ENCODE measurements around the gene CFAP100.

Gene CFAP100

DNA sequence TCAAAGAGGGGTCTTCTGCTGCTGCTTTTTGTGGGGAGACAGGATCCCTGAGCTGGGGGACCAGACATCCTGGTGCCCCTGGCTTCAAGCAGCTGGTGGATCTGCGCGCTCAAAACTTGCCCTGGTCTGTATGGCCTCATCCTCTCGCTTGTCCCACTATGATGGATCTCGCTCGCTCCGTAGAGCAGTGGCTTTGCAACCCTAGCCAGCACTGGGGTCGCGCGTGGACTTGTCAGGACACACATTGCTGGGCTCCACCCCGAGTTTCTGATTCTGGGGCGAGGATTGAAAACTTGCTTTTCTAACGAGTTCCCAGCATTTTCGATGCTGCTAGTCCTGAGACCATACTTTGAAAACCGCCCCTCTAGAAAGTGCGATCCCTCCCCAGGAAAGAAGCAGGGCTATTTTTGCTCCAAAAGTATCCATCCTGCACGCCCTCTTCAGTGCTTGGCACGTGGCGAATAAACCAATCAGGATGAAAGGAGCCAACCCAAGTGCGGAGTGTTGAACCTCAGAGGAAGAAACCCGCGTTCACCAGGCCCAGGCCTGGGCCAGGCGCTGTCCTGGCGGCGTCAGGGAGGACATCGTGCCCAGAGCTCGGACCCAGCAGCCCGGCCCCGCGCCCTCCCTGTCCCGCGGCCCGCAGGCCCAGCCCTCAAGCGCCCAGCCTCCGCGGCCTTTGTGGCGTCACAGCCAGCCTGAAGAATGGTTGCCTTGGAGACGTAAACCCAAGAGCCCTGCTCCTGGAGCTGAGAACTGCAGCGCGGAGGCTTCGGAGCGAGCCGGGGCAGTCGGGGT lies at the start of gene CFAP100:
CFAP100 (plus strand) TSS at position 731 of the 798 bp plus-strand sequence. CDS start 1,092 bp downstream, outside the sequence.
- no peak for ATAC-seq

DNA sequence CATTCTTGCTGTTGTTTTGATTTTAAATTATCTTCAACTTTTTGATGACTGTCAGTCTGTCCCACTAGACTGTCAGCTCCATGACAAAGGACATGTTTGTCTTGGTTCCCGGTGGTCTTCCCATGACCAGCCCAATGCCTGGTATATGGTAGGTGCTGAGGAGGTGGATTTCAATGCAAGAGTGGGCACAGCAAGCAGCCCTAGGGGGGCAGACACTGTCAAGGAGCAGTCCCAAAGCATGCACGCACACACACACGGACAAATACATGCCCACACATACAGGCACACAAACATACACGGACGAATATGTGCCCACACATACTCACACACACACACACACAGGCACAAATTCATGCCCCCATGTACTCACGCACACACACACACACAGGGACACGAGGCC lies 49.5 kb upstream of the CFAP100 start:
- ATAC-seq: no peak

DNA sequence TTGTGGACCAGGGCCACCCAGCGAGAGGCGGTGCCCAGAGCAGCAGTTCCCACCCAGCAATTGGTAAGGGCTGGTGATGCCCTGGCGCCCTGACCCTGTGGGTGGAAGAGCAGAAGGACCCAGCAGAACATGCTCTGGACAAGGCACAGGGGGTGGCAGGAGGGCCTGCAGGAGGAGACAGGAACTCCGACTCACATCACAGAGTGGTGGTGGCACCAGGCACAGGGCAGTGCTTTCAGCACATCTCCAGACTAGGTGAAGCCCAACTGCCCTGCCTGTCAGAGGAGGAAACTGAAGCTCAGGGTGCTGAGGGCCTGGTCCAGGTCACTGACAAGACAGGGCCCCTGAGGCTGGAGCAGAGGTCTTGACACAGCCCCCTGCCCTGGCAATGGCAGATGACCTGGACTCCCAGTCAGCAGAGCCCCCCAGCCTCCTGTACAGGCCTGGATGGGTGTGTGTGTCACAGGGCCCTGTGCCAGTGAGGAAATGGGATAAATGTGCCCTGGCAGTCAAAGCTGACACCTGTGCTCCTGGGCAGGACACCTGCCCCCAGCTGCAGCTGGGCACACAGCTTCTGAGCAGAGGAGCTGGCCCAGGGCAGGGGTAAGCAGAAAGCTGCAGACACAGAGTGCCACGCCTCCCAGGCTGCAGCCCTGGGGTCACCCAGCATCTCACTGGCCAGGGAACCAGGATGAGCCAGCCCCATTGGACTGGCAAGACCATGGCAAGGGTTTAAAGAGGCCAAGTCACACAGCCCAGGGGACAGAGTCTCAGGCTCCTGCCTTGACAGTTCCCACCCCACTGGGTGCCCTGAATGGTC lies 48.9 kb upstream of the CFAP100 start:
- no peak for ATAC-seq

DNA sequence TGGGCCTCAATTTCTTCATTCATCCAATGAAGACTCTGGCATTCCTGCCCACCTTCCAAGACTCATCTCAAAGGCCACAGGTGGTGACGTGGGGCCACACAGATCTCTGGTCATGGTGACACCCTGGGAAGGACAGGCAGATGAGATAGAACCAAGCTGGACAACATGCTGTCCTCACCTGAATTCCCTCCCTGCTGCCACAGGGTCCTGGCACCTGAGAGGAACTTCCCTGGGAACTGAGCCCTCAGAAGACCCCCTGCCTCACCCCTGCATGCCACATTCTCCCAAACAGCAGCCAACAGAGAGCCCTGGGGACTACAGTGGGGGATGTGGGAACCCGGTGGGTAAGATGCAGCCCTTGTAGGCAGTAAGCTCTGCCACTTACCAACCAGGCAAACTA lies 48.2 kb upstream of the CFAP100 start:
- no peak for ATAC-seq

DNA sequence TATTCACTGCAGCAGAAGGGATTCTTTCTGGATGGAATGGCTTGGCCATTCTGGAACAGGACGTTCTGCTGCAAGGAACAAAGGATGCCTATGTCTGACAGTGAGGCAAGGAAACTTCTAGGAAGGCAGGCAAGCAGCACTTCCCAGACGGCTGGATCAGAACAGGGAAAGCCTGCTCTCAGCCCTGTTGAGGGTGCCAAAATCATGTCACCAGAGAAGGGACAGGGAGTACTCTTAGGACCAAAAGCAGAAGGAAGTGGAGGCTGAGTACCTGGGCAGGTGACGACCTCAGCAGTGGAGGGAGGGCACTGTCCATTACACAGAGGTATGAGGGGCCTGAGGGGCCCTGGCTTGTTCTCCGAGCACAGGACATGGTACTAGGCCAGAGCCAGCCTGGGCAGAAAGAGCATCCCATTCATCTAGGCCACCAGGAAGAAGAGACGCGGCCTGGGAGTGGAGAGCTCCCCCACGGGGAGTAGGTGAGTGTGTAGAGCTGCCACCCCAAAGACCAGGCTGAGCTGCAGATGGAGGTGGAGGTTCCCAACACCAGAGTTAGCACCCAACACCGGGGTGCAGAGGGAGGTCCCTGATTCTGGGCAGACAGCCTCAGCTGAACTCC lies 47.1 kb upstream of the CFAP100 start:
- ATAC-seq: no peak

DNA sequence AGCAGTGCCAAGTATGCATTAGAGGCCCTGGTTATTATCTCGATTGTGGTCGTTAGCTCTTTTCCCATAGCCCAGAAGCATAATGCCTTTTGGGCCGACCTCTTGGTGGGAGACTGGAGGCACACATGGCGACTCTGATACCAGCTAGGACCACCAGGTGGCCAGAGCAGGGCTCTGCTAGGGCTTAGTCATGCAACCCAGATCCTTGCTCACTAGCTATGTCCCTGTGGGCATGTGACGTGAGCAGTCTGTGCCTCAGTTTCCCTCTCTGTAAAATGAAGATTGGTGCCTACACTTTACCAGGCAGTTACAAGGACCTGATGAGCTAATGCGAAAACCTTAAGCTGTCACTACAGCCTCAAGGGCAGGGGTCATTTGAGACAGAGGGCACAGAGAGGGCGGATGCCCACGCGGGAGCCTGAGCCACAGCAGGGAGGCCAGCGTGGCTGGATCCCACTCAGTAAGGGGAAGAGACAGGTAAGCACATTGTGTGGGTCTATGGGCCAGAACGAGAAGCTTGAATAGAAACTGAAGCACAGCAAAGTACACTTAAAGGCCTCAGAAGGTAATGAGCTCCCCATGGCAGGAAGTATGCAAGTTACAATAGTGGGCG lies 46.3 kb upstream of the CFAP100 start:
- no peak for ATAC-seq

DNA sequence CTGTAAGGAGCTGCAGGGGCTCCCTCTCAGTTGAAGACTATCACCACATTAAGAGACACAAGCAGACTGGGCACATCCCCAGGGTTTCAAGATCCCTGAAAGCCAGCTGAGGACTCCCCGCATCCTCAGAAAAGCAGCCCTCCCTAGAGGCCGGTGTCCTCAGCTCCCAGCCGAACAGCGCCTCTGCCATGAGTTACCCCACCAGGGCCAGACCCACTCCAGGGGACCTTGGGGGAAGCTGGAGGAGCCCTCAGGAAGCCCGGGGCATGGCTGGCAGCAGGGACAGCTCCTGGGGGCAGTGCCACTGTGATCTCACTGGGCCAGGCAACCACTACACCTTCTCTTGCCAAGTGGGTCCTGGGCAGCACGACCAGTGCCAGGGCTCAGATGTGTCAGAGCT lies 45.6 kb upstream of the CFAP100 start:
- ATAC-seq: no peak

DNA sequence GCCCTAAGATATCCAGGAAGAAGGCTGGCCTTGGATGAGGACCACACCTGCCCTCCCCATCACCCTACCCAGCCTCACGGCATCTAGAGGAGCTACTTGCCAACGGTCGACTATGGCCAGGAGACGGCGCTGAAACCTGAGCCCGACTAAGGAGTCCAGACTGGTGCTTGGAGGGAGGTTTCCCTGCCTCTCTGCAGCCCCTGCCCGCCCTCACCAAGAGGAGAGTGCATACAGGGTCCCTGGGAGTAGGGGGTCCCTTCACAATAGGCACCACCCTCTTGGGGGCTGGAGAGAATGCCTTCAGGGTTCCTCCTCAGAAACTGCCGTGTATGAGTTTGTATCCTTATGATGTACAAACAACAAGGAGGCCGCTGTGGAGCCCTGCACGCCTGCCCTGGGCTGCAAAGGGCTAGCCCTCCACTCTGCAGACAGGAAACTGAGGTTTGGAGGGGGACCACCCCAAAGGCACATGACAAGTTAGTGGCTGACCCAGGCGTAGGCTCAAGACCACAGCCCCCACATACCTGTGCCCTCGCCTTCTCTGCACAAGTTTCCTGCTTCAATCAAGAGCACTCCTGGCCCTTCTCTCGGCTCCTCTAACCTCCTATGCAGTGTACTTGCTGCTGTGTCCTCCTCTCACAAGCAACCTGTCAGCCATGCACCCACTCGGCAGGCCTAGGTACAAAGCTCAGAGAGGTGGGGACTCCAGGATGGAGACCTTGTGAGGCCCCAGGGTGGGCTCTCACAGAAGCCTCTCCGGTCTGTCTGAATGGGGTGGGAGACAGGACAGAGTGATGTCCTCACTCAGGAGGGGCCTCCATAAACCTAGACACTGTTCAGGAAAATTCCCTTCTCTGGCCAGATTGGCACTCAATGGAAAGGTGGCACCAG lies 44.9 kb upstream of the CFAP100 start:
- no peak for ATAC-seq

DNA sequence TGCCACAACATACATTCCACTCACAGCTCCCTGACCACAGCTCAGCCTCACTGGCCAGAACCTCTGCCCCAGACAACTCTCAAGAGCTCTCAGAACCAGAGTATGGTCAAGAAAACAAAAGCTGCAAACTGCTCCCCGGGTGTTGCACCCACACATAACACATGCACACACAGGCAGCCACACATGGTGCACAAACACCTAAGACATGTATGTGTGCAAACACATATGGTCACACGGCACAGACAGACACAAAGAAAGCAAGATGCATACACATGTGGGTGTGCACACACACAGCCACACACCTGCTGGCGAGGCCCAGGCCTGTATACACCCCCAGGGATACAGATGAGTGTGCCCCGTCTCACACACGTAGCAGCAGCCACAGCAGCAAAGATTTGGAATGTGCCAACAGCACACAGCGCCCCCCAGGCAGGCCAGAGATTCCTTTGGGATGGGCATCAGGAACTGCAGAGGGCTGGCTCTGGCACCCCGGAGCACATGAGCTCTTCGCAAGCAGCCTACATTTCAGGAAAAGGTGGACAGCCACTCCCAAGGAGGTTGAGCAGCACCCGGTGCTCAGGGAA lies 44.1 kb upstream of the CFAP100 start:
- ATAC-seq: no peak

DNA sequence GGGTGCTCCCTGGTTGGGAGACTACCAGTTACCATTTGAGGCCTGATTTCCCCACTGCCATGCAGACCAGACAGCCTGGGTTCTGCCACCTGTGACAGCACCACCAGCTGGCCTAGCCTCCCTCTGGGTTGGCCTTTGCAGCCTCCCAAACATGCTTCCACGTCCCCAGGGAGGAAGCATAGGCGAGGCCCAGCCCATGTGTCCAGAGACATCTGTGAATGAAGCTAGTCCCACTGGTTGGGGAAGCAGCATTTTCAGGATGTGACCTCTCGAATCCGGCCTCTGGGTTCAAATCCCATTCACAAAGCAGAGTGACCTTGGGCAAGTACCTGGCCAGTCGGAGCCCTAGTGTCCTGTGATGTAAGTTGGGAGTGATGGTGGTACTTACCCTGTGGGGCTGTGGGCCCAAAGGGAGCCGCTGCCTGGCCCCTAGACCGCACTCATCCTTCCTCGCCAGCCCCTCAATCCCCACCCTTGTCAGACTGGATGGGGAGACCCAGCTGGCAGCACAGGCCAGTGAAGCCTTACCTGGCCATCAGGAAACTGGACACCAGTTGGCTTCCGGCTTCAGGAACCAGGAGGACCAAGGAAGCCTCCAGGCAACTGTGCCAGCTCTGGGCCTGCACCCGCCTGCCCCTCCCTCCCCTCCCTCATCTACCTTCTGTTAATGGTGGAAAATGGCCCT lies 43.5 kb upstream of the CFAP100 start:
- no peak for ATAC-seq

DNA sequence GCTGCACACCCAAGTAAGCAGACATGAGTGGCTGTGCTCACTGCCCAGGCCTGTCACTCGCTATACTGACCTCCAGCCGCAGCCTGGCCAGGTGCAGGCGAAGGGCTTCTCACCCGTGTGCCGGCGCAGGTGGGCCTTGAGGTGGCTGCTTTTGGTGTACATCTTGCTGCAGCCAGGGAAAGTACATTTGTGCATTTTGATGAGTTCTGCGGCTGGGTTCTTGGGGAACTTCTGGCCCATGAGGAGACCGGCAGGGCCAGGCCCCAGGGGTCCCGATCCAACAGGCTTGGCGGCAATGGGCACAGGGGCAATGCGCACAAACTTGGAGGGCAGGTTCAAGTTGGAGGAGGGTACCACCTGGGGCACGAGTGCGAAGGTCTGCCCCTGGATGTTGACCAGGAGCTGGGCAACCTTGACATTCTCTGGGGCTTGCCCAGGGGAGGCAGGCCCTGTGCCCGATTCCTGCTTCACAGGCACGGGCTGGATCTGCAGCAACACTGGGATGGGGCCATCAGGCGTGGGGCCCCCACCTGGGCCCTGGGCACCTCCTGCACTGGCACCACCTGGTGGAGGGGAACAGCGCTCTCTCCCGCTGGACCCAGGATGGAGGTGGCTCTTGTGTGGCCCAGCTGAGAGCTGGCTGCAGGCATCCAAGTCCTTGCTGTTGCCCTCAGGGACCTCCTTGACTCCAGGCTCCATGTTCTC lies 42.8 kb upstream of the CFAP100 start:
- ATAC-seq: no peak

DNA sequence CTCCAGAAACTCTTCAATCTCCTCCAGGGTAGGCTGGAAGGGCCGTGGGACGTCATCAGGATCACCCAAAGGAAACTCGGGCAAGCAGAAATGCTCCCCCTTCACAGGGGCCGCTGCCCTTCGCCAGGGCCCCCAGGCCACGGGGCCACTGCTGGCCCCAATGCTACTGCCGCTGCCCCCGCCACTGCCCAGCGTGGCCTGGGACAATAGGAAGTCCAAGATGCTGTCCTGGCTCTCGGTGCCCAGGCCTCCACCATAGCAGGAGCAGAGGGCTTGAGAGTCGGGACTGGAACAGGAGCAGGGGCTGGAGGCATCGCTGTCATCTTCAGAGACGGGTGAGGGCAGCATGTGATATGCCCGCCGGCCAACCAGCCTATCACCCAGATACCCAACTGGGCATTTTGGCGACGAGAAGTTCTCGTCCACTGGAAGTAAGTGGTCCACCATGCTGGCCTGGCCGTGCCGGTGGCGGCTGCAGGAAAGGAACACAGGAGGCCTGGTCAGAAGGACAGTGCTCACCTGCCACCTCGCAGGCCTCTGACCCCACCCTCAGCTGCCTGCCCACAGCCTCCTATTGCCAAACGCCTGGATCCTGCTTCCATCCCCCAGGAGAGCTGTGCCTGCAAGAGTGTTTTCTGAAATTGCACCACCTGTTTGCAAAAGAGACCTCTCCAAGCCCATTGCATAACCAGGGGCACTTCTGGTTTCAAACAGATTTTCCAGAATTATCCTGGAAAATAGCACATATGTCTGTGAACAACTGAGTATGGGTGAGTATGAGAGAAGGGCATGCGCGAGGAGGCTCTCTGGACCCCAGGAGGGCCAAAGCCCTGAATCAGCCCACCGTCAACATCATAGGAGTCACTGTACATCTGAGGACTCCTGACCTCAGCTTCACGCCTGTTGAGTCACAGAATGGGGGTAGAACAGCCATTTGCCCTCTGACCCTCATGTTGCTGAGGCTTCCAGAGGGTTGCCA lies 41.9 kb upstream of the CFAP100 start:
- ATAC-seq: no peak

DNA sequence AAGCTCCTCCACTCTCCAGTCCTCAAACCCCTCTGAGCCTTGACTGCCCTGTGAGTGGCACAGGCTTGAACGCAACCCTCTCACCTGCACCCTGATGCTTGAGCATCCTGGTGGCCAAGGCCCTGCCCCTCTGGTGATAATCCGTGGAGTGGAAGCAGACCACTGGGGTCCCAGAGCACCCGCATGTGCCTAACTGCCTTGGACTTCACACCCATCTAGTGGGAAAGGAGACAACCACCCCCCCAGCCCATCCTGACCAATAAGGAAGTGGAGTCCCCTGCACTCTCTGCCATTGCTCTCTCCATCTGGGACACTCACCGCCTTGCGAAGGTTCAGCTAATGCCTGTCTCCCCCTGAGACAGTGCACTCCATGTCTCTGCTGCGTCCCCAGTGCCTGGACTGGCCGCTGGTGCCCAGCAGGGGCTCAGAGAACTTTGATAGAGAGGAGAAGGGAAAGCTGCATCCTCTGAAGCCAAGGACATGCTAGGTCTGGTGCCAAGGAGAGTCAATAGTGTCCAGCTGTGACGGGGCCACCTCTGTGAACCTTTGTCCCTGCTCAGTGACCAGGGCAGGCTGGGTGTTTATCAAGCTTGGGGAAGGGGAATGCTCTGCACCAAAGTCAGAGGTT lies 40.9 kb upstream of the CFAP100 start:
- ATAC-seq: no peak

DNA sequence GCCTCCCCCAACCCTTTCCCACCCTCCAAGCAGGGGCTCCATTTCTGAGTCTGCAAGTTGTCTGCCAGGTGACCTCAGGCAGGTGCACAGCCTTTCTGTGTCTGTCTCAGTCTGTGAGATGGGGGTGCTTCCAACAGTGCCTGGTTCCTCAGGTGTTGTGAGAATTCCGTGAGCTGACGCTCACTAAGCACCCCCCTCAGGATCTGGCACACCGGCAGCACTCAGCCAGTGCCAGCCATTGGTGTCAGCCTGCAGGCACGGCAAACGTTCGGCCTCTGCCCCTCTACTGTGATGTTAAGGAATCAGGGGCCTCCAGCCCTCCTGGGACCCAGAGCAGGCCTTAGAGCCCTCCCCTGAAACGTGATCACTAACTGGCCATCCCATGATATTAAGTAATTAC lies 39.9 kb upstream of the CFAP100 start:
- ATAC-seq: no peak

DNA sequence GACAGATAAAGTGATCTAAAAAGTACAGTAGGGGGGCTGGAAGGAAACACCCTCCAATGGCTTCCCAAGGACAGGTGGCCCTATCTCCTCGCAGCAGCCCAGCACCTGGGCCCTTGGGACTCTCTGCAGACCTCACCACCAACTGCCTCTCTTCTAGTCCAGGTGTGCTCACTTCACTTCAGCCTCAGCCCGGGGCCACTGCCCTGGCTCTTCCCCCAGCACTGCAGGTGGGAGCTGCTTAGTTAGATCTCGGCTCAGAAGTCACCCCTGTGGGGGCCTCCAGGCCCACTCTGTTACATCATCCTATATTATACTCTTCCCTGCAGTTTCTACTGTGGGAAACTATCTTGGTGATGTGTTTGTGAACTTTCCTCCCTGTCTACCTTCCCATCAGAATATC lies 39.5 kb upstream of the CFAP100 start:
- no peak for ATAC-seq

DNA sequence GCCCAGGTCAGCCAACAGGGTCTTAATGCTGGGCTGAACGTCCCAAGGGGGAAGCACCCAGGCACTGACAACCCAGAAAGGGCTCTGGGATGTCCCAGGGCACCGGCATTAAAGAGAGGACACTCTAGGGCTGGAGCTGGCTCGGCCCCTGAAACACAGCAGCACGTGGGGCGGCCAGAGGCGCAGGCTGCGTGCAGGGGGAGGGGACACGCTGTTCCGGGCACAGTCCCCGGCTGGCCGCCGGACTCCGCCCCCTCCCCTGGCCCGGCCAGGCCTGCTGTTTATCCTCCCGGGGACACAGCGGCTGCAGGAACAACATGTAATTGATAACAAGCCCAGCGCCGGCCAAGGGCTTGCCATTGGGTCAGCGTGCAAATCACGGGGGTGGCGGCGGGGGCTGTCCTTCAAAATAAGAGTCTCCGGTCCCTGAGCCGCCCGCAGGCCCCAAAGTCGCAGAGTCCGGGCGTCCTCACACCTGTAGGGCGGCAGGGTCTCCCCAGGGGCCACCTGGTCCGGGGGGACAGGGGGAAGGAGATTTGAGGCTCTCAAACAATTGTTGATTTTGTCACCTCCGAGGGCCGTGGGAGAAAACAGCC lies 38.8 kb upstream of the CFAP100 start:
- no peak for ATAC-seq

DNA sequence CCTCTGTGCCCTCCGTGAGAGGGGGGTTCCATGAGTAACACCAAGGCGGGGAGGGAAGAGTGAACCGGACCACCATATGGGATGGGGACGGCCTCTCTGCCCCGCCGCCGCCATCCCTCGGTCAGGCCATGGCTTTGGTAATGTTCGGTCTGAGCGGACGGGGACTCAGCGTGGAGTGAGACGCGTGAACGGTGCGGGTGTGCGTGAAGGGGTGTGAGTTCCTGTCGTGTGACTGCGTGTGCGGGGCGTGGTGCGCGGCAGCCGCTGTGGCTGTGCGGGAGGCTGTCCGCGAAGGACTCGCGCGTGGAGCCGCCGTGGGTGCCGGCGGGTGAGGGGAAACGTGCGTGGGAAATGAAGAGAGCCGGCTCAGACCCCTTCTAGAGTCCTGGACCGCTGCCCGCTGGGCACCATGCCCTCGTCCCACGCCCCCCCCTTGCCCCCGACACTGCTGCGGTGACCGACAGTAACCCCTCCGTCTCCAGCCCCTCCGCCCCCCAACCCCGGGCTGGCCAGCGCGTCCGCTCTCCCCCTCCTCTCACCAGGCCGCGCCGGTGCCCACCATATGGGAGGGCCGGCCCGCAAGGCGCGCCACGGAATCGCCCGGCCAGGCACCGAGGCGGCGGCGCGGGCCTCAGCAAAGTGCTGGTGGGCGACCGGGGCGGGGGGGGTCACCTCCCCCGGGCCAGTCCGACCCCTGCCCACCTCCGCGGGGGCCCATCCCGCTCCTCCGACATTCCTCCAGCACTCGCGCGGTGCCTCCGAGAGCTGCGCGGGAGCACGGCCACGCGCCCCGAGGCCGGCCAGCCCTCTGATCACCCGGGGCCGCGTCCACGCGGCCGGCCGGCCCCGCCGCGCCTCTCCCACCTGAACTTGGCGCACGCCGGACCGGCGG lies 38.1 kb upstream of the CFAP100 start:
- ATAC-seq: no peak

Measured in activated CD4-positive, CD25-positive, alpha-beta regulatory T cell treated with anti-CD3 and anti-CD28 coated beads, Interleukin-2, amount 50 U/mL, for 24 hours (primary cell).